ENCODE data around the gene PRAC2. TPM values are rescaled to one million over a fixed set of nuclear protein-coding genes. Genes with fewer than 3 reads are reported as not detected.

PRAC2 gene
- polyA plus RNA-seq, 1 of the 3 experiments (the other 2 are of a cell fraction): not detected

- TF ChIP-seq, protein P1, sequence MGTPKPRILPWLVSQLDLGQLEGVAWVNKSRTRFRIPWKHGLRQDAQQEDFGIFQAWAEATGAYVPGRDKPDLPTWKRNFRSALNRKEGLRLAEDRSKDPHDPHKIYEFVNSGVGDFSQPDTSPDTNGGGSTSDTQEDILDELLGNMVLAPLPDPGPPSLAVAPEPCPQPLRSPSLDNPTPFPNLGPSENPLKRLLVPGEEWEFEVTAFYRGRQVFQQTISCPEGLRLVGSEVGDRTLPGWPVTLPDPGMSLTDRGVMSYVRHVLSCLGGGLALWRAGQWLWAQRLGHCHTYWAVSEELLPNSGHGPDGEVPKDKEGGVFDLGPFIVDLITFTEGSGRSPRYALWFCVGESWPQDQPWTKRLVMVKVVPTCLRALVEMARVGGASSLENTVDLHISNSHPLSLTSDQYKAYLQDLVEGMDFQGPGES (IDR thresholded peaks at IDR 0.05; ENCODE audit: low read depth, low read length): no peak
Measured at GRCh38 chr17:48727415-48728175, 4.6 kb downstream of the PRAC2 start (continued).

- DNase-seq: peak; percentile 54
- POLR2A ChIA-PET: interaction anchor here (0.6 to 0.7 kb wide), 2 partner anchors 9 to 163 kb away, joined by 3 to 4 read pairs; no protein-coding TSS in a partner anchor
Measured at GRCh38 chr17:48728232-48729231, 5.5 kb downstream of the PRAC2 start, which contains the start of gene HOXB13. TSS of gene HOXB13 (minus strand) at chr17:48728750. CDS start at chr17:48728593, 157 bp downstream.

DNA sequence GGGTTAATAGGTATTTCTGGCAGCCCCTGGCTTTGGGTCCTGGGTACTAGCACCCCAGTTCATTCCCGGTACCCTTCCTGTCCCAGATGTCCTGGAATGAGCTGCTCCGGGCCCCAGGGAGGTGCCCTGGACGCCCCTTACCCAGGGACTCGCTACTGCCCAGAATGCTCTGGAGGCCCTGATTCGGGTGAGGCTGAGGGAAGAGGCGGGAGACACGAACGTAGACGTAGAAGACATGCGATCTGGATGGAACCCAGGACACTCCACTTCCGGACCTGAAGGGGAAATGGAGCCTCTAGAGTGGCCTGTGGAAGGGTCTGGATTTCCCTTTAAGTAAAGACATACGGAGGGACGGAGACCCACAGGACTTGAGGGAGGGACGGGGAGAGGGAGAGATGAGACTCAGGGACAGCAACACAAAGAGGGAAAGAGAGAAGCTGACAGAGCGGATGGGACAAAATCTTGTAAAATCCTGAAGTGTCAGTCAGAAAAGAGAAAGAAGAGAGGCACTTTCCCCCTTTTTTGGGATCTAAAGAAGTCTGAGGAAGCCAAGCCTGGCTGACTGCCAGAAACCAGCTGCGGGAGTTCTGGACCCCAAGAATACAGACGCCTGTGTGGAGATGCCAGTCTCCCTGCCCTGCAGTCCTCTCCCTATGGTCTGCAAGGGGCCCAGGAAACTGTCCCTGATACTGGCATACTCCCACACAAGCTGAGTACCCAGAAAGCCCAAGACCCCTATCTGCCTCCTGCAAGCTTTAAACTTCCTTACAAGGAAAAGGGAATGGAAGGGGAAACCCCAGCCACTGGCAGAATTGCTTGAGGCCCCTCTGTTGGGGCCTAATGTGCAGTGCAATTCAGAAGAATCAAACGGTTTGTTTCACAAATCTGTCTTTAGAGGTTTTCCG lies 6.6 kb downstream of the PRAC2 start:
- Histone ChIP-seq H3K4me2 (no peak overlapping the region), H4K20me1 (ENCODE audit: insufficient read depth) (no peaks in the 10 kb centered on the region), H3K4me1 (ENCODE audit: control insufficient read depth in 1 of 2, insufficient read depth in 2 of 2, low read depth in 1 of 2, low read length in 1 of 2) (no peaks in the 10 kb centered on the region), H3K9me2 (no peaks in the 10 kb centered on the region), H3K27ac (ENCODE audit: low read depth in 2 of 2, low read length in 1 of 2) (no peak overlapping the region), H3K9ac (no peak overlapping the region), H3K9me3 (no peaks in the 10 kb centered on the region), H2AFZ (ENCODE audit: low read depth) (no peak overlapping the region), H3K4me3 (ENCODE audit: low read depth in 2 of 2, low read length in 1 of 2) (no peak overlapping the region), H3F3A (replicated peaks; ENCODE audit: insufficient read depth) (no peaks in the 10 kb centered on the region), H3K79me2 (ENCODE audit: insufficient read depth) (no peaks in the 10 kb centered on the region), H3K27me3 (ENCODE audit: insufficient read depth) (peaks cover 99% of the 10 kb centered on the region), H3K36me3 (replicated peaks in 1 of 2; ENCODE audit: control insufficient read depth in 1 of 2, insufficient read depth in 2 of 2, low read length in 1 of 2) (no peaks in the 10 kb centered on the region)
- 13% methylated on average over 19 of the region's 19 CpGs for WGBS (ENCODE audit: low lambda C conversion rate)
- no peak for DNase-seq
- TF ChIP-seq FOXJ3 (CRISPR knock-in tag; IDR thresholded peaks at IDR 0.05) (no peak), EZH2phosphoT487 (IDR thresholded peaks at IDR 0.05; ENCODE audit: borderline replicate concordance, low read depth) (peak; percentile 25; the same call in 1 of the 2 replicates), USF1 (IDR thresholded peaks at IDR 0.05; ENCODE audit: borderline replicate concordance, low read depth) (no peak)
- ChIA-PET CTCF (interaction anchor here (1.6 to 13.9 kb wide), 2 partner anchors 58 to 152 kb away, joined by 4 to 328 read pairs; no protein-coding TSS in a partner anchor), POLR2A (no interaction called here)

More at GRCh38 chr17:48728232-48729231, 5.5 kb downstream of the PRAC2 start, which contains the start of gene HOXB13:
- H3K27ac ChIP-seq (ENCODE audit: low read depth in 2 of 2, low read length in 1 of 2): no peak within 1 kb of the TSS
- no peaks in the 10 kb centered on the region for H3K79me2 ChIP-seq (ENCODE audit: insufficient read depth)
- no peak within 1 kb of the TSS for H3K9ac ChIP-seq
- CTCF ChIA-PET: interaction anchor here (1.1 to 13.9 kb wide), 4 partner anchors 57 to 307 kb away, joined by 4 to 328 read pairs (median 4); no protein-coding TSS in a partner anchor
- no peaks in the 10 kb centered on the region for H3K9me2 ChIP-seq
- no peak within 1 kb of the TSS; the same call in 1 of the 2 replicates for H2AFZ ChIP-seq (ENCODE audit: low read depth)
- peak within 1 kb of the TSS; percentile 39; the same call in 1 of the 2 replicates for H3K4me2 ChIP-seq
- peak; percentile 65; the same call in 1 of the 2 replicates for TF ChIP-seq EZH2phosphoT487 (IDR thresholded peaks at IDR 0.05; ENCODE audit: borderline replicate concordance, low read depth)
- no peak for TF ChIP-seq MXI1 (IDR thresholded peaks at IDR 0.05; ENCODE audit: low read depth, low read length)
- H4K20me1 ChIP-seq (ENCODE audit: insufficient read depth): no peaks in the 10 kb centered on the region
- H3K9me3 ChIP-seq: no peaks in the 10 kb centered on the region
- WGBS (ENCODE audit: low lambda C conversion rate): 4% methylated on average over 50 of the region's 55 CpGs
- H3K36me3 ChIP-seq (replicated peaks in 1 of 2; ENCODE audit: control insufficient read depth in 1 of 2, insufficient read depth in 2 of 2, low read length in 1 of 2): no peaks in the 10 kb centered on the region
- no peaks in the 10 kb centered on the region for H3F3A ChIP-seq (replicated peaks; ENCODE audit: insufficient read depth)
- H3K27me3 ChIP-seq (ENCODE audit: insufficient read depth): peaks cover 99% of the 10 kb centered on the region
- H3K4me1 ChIP-seq (ENCODE audit: control insufficient read depth in 1 of 2, insufficient read depth in 2 of 2, low read depth in 1 of 2, low read length in 1 of 2): no peaks in the 10 kb centered on the region
- no peak within 1 kb of the TSS for H3K4me3 ChIP-seq (ENCODE audit: low read depth in 2 of 2, low read length in 1 of 2)
